Liver (tissue), 9 donors: ENCODE results near the gene GDF3. TPM values are rescaled to one million over a fixed set of nuclear protein-coding genes. Genes with fewer than 3 reads are reported as not detected.
A peak's percentile ranks its signal among the peaks of the same experiment; 100 is the strongest.

Experiments used
- DNase-seq: peaks from one replicate; pipeline ENCODE4 v3.0.0-alpha.2; 2017; ENCODE audit warnings: low spot score
- H3K27ac ChIP-seq, 2 donors: one replicate each; pipeline ENCODE4 v1.7.0; 2013; ENCODE audit warnings: inconsistent platforms in 2 of 2, low read length in 2 of 2, control low read depth in 1 of 2, low read depth in 1 of 2, mild to moderate bottlenecking in 1 of 2
- H3K27me3 ChIP-seq, 4 donors: one replicate each; pipeline versions ENCODE4 v1.6.1 to v1.7.0; 2013; ENCODE audit warnings: low read length in 3 of 4, inconsistent platforms in 1 of 4, mild to moderate bottlenecking in 1 of 4, moderate library complexity in 1 of 4; ENCODE audit not compliant: control insufficient read depth in 4 of 4, insufficient read depth in 4 of 4
- H3K36me3 ChIP-seq, 4 donors: one replicate each; pipeline versions ENCODE4 v1.6.1 to v1.7.0; 2013; ENCODE audit warnings: low read length in 3 of 4, mild to moderate bottlenecking in 3 of 4, low read depth in 1 of 4, moderate library complexity in 1 of 4; ENCODE audit not compliant: control insufficient read depth in 4 of 4, insufficient read depth in 3 of 4
- H3K4me1 ChIP-seq, 4 donors: one replicate each; pipeline versions ENCODE4 v1.6.1 to v1.7.0; 2013; ENCODE audit warnings: low read length in 3 of 4, mild to moderate bottlenecking in 3 of 4, moderate library complexity in 1 of 4; ENCODE audit not compliant: control insufficient read depth in 4 of 4, insufficient read depth in 4 of 4
- H3K4me3 ChIP-seq, 3 donors: one replicate each; pipeline versions ENCODE4 v1.6.1 to v1.7.0; 2013; ENCODE audit warnings: low read length in 3 of 3, control low read depth in 1 of 3, low read depth in 1 of 3, mild to moderate bottlenecking in 1 of 3
- H3K9ac ChIP-seq, 2 donors: one replicate each; pipeline ENCODE4 v1.7.0; 2013; ENCODE audit warnings: low read length in 2 of 2, mild to moderate bottlenecking in 2 of 2, moderate library complexity in 2 of 2, control low read depth in 1 of 2, low read depth in 1 of 2
- H3K9me3 ChIP-seq, 4 donors: one replicate each; pipeline versions ENCODE4 v1.6.1 to v1.7.0; 2013; ENCODE audit warnings: low read length in 3 of 4; ENCODE audit not compliant: control insufficient read depth in 4 of 4
- FOXA2 ChIP-seq: IDR thresholded peaks from 2 replicates; pipeline ENCODE4 v1.6.1; 2016; ENCODE audit warnings: antibody characterized with exemption
- GABPA ChIP-seq, 2 donors: IDR thresholded peaks in 1 of 2; conservative IDR thresholded peaks in 1 of 2; 2 replicates each; pipeline ENCODE4 v1.6.1; 2016; ENCODE audit warnings: antibody characterized with exemption in 2 of 2, mild to moderate bottlenecking in 1 of 2, moderate library complexity in 1 of 2
- HNF4A ChIP-seq, 2 donors: conservative IDR thresholded peaks; 2 replicates each; pipeline ENCODE4 v1.6.1; 2016; ENCODE audit warnings: antibody characterized with exemption in 2 of 2, mild to moderate bottlenecking in 2 of 2
- HNF4G ChIP-seq: IDR thresholded peaks from 2 replicates; pipeline ENCODE4 v1.6.1; 2016; ENCODE audit warnings: antibody characterized with exemption
- NR2F2 ChIP-seq: IDR thresholded peaks from 2 replicates; pipeline ENCODE4 v1.6.1; 2016; ENCODE audit warnings: antibody characterized with exemption
- RAD21 ChIP-seq, 2 donors: IDR thresholded peaks; 2 replicates each; pipeline ENCODE4 v1.6.1; 2016; ENCODE audit warnings: antibody characterized with exemption in 2 of 2, mild to moderate bottlenecking in 2 of 2
- SP1 ChIP-seq: IDR thresholded peaks from 2 replicates; pipeline ENCODE4 v1.6.1; 2018; ENCODE audit warnings: antibody characterized with exemption, mild to moderate bottlenecking
- TAF1 ChIP-seq: conservative IDR thresholded peaks from 2 replicates; pipeline ENCODE4 v1.6.1; 2016; ENCODE audit warnings: antibody characterized with exemption, mild to moderate bottlenecking
- YY1 ChIP-seq: IDR thresholded peaks from 2 replicates; pipeline ENCODE4 v1.6.1; 2016; ENCODE audit warnings: antibody characterized with exemption, mild to moderate bottlenecking
- WGBS: extraction: QIAGEN DNeasy Blood & Tissue Kit; methylation state at CpG from one replicate; pipeline ENCODE4 v1.1.7; 2013; 5-methylcytosine and 5-hydroxymethylcytosine counted together
- polyA plus RNA-seq, 2 donors: library from polyadenylated mRNA; stranded (reverse) in 1 of 2; unstranded in 1 of 2; fragments of 200-250 nt in 1 of 2; fragments of >200 nt in 1 of 2; fragmentation: Nextera tagmentation in 1 of 2; extraction: Ambion mirVana in 1 of 2; gene quantifications; one replicate each; pipeline versions ENCODE4 v1.2.1 to v1.2.3, GENCODE V29; 2013 to 2015
- total RNA-seq, 2 donors: library from RNA; depleted of rRNA; stranded (reverse); fragments of >200 nt; gene quantifications; one replicate each; pipeline ENCODE4 v1.2.3, GENCODE V29; 2014
- TF ChIP-seq, protein P1 (sequence below): IDR thresholded peaks from 2 replicates; pipeline ENCODE4 v1.6.1; 2016; ENCODE audit warnings: antibody characterized with exemption
- TF ChIP-seq, protein P2 (sequence below): IDR thresholded peaks from 2 replicates; pipeline ENCODE4 v1.6.1; 2016; ENCODE audit warnings: antibody characterized with exemption
- TF ChIP-seq, protein P3 (sequence below): IDR thresholded peaks from 2 replicates; pipeline ENCODE4 v1.6.1; 2016; ENCODE audit warnings: antibody characterized with exemption, mild to moderate bottlenecking
- TF ChIP-seq, protein P4 (sequence below): fragments of 150-350 bp; IDR thresholded peaks from 2 replicates; pipeline ENCODE4 v1.5.1; 2017; ENCODE audit warnings: improper control_type of control experiment, low read depth, low read length; ENCODE audit not compliant: missing input control
- donor health status: healthy.
- donor health status: healthy.
- donor health status: healthy.
- donor health status: healthy.
- donor health status: healthy.

Gene GDF3
- total and polyA plus RNA-seq, 4 donors: not detected

DNA sequence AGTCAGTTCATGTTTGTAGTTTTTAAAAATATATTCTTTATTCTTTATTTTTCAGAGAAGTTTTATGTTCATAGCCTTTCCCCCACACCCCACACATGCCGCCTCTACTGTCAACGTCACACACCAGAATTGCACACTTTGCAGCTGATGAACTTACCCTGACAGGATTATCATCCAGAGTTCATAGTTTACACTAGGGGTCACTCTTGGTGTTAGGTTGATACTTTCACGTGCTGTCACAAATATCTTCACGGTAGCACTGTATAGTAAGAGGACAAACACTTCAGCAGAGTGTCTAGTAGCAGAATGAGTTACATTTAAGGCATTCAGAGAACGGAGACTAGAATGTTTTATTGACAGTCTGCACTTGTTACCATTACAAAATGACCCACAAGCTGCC is 20.8 kb upstream of the GDF3 start:
- Histone ChIP-seq H3K36me3 (no peaks in the 10 kb centered on the region), H3K9me3 (no peaks in the 10 kb centered on the region), H3K27me3 (no peaks in the 10 kb centered on the region), H3K4me1 (no peaks in the 10 kb centered on the region), H3K4me3 (no peak overlapping the region), H3K27ac (no peak overlapping the region), H3K9ac (no peak overlapping the region)
- no peak for DNase-seq
- 6% methylated on average over 5 of the region's 5 CpGs for WGBS
- TF ChIP-seq, protein P1, sequence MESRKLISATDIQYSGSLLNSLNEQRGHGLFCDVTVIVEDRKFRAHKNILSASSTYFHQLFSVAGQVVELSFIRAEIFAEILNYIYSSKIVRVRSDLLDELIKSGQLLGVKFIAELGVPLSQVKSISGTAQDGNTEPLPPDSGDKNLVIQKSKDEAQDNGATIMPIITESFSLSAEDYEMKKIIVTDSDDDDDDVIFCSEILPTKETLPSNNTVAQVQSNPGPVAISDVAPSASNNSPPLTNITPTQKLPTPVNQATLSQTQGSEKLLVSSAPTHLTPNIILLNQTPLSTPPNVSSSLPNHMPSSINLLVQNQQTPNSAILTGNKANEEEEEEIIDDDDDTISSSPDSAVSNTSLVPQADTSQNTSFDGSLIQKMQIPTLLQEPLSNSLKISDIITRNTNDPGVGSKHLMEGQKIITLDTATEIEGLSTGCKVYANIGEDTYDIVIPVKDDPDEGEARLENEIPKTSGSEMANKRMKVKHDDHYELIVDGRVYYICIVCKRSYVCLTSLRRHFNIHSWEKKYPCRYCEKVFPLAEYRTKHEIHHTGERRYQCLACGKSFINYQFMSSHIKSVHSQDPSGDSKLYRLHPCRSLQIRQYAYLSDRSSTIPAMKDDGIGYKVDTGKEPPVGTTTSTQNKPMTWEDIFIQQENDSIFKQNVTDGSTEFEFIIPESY: no peak
- no peak for TF ChIP-seq GABPA (IDR thresholded peaks at IDR 0.05 in 1 of 2, conservative IDR thresholded peaks at IDR 0.05 in 1 of 2)
- TF ChIP-seq RAD21 (IDR thresholded peaks at IDR 0.05): peak; percentile 18 to 26
- TF ChIP-seq HNF4G: no peak

DNA sequence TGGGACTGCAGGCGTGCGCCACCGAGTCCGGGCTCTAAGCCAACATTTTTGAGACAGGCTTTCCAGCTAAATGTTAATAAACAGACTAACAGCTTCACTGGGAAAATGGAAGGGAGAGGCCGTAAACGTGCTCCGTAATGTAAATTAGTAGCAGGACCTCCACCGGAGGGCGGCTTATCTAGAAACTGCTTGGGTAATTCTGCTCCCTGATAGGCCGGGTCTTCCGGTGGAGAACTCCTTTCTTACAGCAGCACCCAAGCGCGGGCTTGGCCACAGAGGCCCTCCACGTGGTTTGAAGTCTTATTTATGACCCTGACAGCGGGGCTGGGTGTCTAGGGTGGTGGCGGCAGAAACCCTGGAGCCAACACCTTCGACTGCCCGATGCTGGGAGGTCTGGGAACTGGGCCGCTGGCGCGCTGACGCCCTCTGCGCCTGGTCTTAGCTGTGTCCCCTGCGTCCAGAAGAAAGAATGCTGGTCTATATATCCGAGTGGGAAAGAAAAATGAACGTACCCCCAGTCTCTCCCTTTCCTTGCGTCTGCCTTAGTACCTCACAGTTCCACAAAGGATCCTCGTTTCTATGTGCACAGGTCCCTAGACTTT is 17.4 kb upstream of the GDF3 start:
- WGBS: 92% methylated on average over 28 of the region's 28 CpGs
- Histone ChIP-seq H3K36me3 (no peaks in the 10 kb centered on the region), H3K9ac (no peak overlapping the region), H3K4me3 (no peak overlapping the region), H3K27ac (no peak overlapping the region), H3K27me3 (no peaks in the 10 kb centered on the region), H3K4me1 (no peaks in the 10 kb centered on the region), H3K9me3 (no peaks in the 10 kb centered on the region)
- TF ChIP-seq TAF1: no peak
- TF ChIP-seq NR2F2: no peak
- no peak for TF ChIP-seq SP1
- no peak for DNase-seq

DNA sequence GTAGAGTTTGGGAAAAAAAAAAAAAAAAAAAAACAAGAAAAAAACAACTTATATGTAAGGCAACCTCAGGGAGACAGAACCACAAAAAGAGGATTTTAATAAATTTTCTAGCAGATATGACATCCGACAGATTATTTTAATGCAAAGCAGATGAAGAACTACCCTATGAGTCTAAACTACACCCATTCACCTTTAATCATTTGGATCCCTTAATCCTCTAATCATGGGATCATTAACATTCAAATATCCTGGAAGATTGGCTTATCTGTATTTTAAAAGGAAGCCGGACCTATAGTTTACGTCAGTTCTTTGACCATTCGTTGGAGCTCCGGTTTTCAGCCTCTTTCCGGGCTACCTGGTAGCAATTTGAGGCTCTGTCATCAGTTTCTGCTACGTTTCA is 15.6 kb upstream of the GDF3 start, which contains the start of gene DPPA3:
TSS of gene DPPA3 (plus strand) at position 301 of the 400 bp plus-strand sequence. CDS start 138 bp downstream, outside the sequence.
- H3K4me1 ChIP-seq: no peaks in the 10 kb centered on the region
- no peak within 1 kb of the TSS for H3K9ac ChIP-seq
- no peak for DNase-seq
- no peak within 1 kb of the TSS for H3K27ac ChIP-seq
- no peak within 1 kb of the TSS for H3K4me3 ChIP-seq
- no peaks in the 10 kb centered on the region for H3K27me3 ChIP-seq
- WGBS: 65% methylated on average over 7 of the region's 7 CpGs
- TF ChIP-seq, protein P2, sequence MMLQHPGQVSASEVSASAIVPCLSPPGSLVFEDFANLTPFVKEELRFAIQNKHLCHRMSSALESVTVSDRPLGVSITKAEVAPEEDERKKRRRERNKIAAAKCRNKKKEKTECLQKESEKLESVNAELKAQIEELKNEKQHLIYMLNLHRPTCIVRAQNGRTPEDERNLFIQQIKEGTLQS: no peak
- TF ChIP-seq, protein P3, sequence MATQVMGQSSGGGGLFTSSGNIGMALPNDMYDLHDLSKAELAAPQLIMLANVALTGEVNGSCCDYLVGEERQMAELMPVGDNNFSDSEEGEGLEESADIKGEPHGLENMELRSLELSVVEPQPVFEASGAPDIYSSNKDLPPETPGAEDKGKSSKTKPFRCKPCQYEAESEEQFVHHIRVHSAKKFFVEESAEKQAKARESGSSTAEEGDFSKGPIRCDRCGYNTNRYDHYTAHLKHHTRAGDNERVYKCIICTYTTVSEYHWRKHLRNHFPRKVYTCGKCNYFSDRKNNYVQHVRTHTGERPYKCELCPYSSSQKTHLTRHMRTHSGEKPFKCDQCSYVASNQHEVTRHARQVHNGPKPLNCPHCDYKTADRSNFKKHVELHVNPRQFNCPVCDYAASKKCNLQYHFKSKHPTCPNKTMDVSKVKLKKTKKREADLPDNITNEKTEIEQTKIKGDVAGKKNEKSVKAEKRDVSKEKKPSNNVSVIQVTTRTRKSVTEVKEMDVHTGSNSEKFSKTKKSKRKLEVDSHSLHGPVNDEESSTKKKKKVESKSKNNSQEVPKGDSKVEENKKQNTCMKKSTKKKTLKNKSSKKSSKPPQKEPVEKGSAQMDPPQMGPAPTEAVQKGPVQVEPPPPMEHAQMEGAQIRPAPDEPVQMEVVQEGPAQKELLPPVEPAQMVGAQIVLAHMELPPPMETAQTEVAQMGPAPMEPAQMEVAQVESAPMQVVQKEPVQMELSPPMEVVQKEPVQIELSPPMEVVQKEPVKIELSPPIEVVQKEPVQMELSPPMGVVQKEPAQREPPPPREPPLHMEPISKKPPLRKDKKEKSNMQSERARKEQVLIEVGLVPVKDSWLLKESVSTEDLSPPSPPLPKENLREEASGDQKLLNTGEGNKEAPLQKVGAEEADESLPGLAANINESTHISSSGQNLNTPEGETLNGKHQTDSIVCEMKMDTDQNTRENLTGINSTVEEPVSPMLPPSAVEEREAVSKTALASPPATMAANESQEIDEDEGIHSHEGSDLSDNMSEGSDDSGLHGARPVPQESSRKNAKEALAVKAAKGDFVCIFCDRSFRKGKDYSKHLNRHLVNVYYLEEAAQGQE: no peak
- TF ChIP-seq, protein P4, sequence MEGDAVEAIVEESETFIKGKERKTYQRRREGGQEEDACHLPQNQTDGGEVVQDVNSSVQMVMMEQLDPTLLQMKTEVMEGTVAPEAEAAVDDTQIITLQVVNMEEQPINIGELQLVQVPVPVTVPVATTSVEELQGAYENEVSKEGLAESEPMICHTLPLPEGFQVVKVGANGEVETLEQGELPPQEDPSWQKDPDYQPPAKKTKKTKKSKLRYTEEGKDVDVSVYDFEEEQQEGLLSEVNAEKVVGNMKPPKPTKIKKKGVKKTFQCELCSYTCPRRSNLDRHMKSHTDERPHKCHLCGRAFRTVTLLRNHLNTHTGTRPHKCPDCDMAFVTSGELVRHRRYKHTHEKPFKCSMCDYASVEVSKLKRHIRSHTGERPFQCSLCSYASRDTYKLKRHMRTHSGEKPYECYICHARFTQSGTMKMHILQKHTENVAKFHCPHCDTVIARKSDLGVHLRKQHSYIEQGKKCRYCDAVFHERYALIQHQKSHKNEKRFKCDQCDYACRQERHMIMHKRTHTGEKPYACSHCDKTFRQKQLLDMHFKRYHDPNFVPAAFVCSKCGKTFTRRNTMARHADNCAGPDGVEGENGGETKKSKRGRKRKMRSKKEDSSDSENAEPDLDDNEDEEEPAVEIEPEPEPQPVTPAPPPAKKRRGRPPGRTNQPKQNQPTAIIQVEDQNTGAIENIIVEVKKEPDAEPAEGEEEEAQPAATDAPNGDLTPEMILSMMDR: no peak
- TF ChIP-seq RAD21 (IDR thresholded peaks at IDR 0.05) (no peak), FOXA2 (no peak), HNF4A (conservative IDR thresholded peaks at IDR 0.05) (no peak), YY1 (no peak), NR2F2 (no peak)
- TF ChIP-seq, protein P1: no peak
- H3K36me3 ChIP-seq: no peaks in the 10 kb centered on the region
- no peaks in the 10 kb centered on the region for H3K9me3 ChIP-seq
